CD4-positive, CD25-positive, alpha-beta regulatory T cell (primary cell): ENCODE data around the gene VSTM2L. TPM values are rescaled to one million over a fixed set of nuclear protein-coding genes. Genes with fewer than 3 reads are reported as not detected.

Experiments used
- ATAC-seq, 2 donors: fragments of 150-1000 bp; cut with Tn5 transposase; one replicate each; pipeline ENCODE4 v1.10.0; 2021; ENCODE audit warnings: low read depth in 2 of 2, moderate number of reproducible peaks in 2 of 2, moderate library complexity in 1 of 2
- DNase-seq, 3 donors: peaks; one replicate each; pipeline versions ENCODE4 v3.0.0 to v3.0.0-alpha.2; 2012 to 2022; ENCODE audit warnings: mixed read lengths in 1 of 3
- H3K27ac ChIP-seq: one replicate; pipeline ENCODE4 v1.7.0; 2013; ENCODE audit warnings: mild to moderate bottlenecking, low read length; ENCODE audit not compliant: insufficient read depth, poor library complexity, severe bottlenecking
- H3K27me3 ChIP-seq: one replicate; pipeline ENCODE4 v1.7.0; 2013; ENCODE audit warnings: low read length; ENCODE audit not compliant: control insufficient read depth, insufficient read depth
- H3K36me3 ChIP-seq: one replicate; pipeline ENCODE4 v1.7.0; 2013; ENCODE audit warnings: mild to moderate bottlenecking, low read length, moderate library complexity; ENCODE audit not compliant: control insufficient read depth, insufficient read depth
- H3K4me1 ChIP-seq: 2 replicates; pipeline ENCODE4 v1.7.0; 2013; ENCODE audit warnings: mild to moderate bottlenecking, low read length; ENCODE audit not compliant: insufficient read depth, control insufficient read depth, poor library complexity, severe bottlenecking
- H3K4me3 ChIP-seq: one replicate; pipeline ENCODE4 v1.7.0; 2013; ENCODE audit warnings: low read depth, mild to moderate bottlenecking, low read length, moderate library complexity
- H3K9me3 ChIP-seq, 2 experiments: 1 replicate in 1 of 2; 2 replicates in 1 of 2; pipeline ENCODE4 v1.7.0; 2013; ENCODE audit warnings: low read length in 2 of 2, mild to moderate bottlenecking in 1 of 2, moderate library complexity in 1 of 2; ENCODE audit not compliant: control insufficient read depth in 2 of 2
- H3K27ac Mint-ChIP-seq, 3 donors: one replicate each; pipeline ENCODE4 v1.8.0; 2020 to 2022; ENCODE audit warnings: mild to moderate bottlenecking in 3 of 3, mixed read lengths in 3 of 3, moderate library complexity in 2 of 3
- H3K27me3 Mint-ChIP-seq: one replicate; pipeline ENCODE4 v1.8.0; 2022; ENCODE audit warnings: mild to moderate bottlenecking, mixed read lengths
- H3K36me3 Mint-ChIP-seq: one replicate; pipeline ENCODE4 v1.8.0; 2020; ENCODE audit warnings: mixed read lengths
- H3K4me1 Mint-ChIP-seq, 4 donors: one replicate each; pipeline ENCODE4 v1.8.0; 2020 to 2022; ENCODE audit warnings: mixed read lengths in 4 of 4, mild to moderate bottlenecking in 1 of 4
- H3K4me3 Mint-ChIP-seq, 4 donors: one replicate each; pipeline ENCODE4 v1.8.0; 2020 to 2022; ENCODE audit warnings: mild to moderate bottlenecking in 4 of 4, mixed read lengths in 4 of 4, moderate library complexity in 3 of 4
- H3K9me3 Mint-ChIP-seq, 7 donors: one replicate each; pipeline ENCODE4 v1.8.0; 2020 to 2022; ENCODE audit warnings: mixed read lengths in 7 of 7, mild to moderate bottlenecking in 3 of 7, moderate library complexity in 2 of 7
- polyA plus RNA-seq, 4 donors: library from polyadenylated mRNA; unstranded; fragments of 300-500 nt; fragmentation: Illumina TruSeq; gene quantifications; one replicate each; pipeline ENCODE4 v1.2.3, GENCODE V29; 2021
- total RNA-seq: library from RNA; stranded (reverse); gene quantifications from one replicate; pipeline ENCODE4 v1.2.3, GENCODE V29; 2022

The VSTM2L gene
- total and polyA plus RNA-seq, 5 donors from 2014 or later: not detected

GRCh38 chr20:37973059-37973910 lies 70.4 kb downstream of the VSTM2L start:
- H3K36me3 ChIP-seq: no peaks in the 10 kb centered on the region
- H3K4me1 ChIP-seq: no peaks in the 10 kb centered on the region
- no peak overlapping the region for H3K4me3 ChIP-seq
- Mint-ChIP-seq H3K9me3 (peaks cover 0 to 7% (median 3%) of the 10 kb centered on the region in 7 donors), H3K27ac (peak overlapping the region in 1 of 3 donors; percentile 72), H3K36me3 (peaks cover 37% of the 10 kb centered on the region), H3K4me3 (no peak overlapping the region), H3K27me3 (no peaks in the 10 kb centered on the region), H3K4me1 (peaks cover 0 to 15% (median 4%) of the 10 kb centered on the region in 4 donors)
- no peak overlapping the region for H3K27ac ChIP-seq
- DNase-seq: no peak
- no peak for ATAC-seq
- H3K27me3 ChIP-seq: no peaks in the 10 kb centered on the region
- H3K9me3 ChIP-seq: peaks cover 0 to 7% of the 10 kb centered on the region in 2 experiments

DNA sequence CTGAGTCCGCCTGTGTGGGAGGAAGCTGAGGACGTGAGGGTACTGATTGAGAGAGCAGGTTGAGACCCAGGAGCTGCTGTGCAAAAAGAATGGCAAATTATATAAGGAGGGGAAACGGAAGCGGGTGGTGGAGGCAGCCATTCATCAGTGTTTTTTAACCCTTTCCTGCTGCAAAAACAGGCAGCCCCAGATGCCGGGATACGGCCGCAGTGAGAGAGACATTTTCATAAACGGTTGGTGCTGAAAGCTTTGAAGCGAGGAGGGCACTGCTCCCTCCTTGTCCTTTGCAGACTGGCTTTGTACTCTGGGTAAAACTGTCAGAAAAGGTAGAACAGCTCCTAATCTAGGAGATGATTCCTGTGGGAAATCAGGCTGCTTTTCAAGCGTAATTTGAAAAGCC lies 74.0 kb downstream of the VSTM2L start:
- H3K4me3 Mint-ChIP-seq: no peak overlapping the region
- peaks cover 48% of the 10 kb centered on the region for H3K36me3 Mint-ChIP-seq
- peaks cover 0 to 15% (median 4%) of the 10 kb centered on the region in 4 donors for H3K4me1 Mint-ChIP-seq
- Histone ChIP-seq H3K4me1 (no peaks in the 10 kb centered on the region), H3K9me3 (no peaks in the 10 kb centered on the region), H3K36me3 (peaks cover 12% of the 10 kb centered on the region), H3K4me3 (no peak overlapping the region), H3K27ac (no peak overlapping the region), H3K27me3 (no peaks in the 10 kb centered on the region)
- H3K27me3 Mint-ChIP-seq: no peaks in the 10 kb centered on the region
- peaks cover 0 to 1% (median 0%) of the 10 kb centered on the region in 7 donors for H3K9me3 Mint-ChIP-seq
- H3K27ac Mint-ChIP-seq: peak overlapping the region in 1 of 3 donors; percentile 59
- ATAC-seq: no peak
- DNase-seq: peak in 1 of 3 donors; percentile 30

- no peaks in the 10 kb centered on the region for H3K27me3 ChIP-seq
- Mint-ChIP-seq H3K9me3 (peaks cover 0 to 1% (median 0%) of the 10 kb centered on the region in 7 donors), H3K27ac (no peak overlapping the region), H3K27me3 (no peaks in the 10 kb centered on the region), H3K4me1 (peaks cover 0 to 15% (median 4%) of the 10 kb centered on the region in 4 donors), H3K36me3 (peaks cover 47% of the 10 kb centered on the region), H3K4me3 (no peak overlapping the region)
- H3K36me3 ChIP-seq: peaks cover 14% of the 10 kb centered on the region
- no peaks in the 10 kb centered on the region for H3K9me3 ChIP-seq
- H3K27ac ChIP-seq: no peak overlapping the region
- no peaks in the 10 kb centered on the region for H3K4me1 ChIP-seq
- DNase-seq (no peak), ATAC-seq (no peak)
- no peak overlapping the region for H3K4me3 ChIP-seq
These were observed 74.4 kb downstream of the VSTM2L start for GRCh38 chr20:37977338-37977737.

DNA sequence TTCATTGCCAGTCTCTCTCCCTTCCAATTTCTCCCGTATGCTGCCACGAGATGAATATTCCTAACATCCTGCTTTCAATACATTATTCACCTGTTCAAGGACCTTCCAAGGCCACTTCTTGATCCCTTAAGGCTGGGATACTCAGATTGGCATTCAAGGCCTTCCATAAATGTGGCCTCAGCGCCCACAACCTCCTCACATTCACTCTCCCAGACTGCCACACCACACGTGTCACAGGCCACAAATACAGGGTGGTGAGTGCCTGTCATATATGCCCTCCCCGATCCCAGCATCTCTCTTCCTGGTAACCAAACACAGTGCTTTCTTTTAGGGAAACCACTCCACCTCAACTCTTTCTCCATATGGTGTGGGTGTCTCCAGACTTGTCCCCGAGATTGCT lies 74.9 kb downstream of the VSTM2L start:
- H3K36me3 Mint-ChIP-seq: peaks cover 47% of the 10 kb centered on the region
- no peak overlapping the region for H3K4me3 Mint-ChIP-seq
- Histone ChIP-seq H3K4me1 (no peaks in the 10 kb centered on the region), H3K4me3 (no peak overlapping the region), H3K36me3 (peaks cover 18% of the 10 kb centered on the region), H3K27ac (no peak overlapping the region), H3K9me3 (no peaks in the 10 kb centered on the region), H3K27me3 (no peaks in the 10 kb centered on the region)
- ATAC-seq (no peak), DNase-seq (no peak)
- peaks cover 0 to 15% (median 4%) of the 10 kb centered on the region in 4 donors for H3K4me1 Mint-ChIP-seq
- no peaks in the 10 kb centered on the region for H3K27me3 Mint-ChIP-seq
- H3K27ac Mint-ChIP-seq: no peak overlapping the region
- peaks cover 0 to 1% (median 0%) of the 10 kb centered on the region in 7 donors for H3K9me3 Mint-ChIP-seq

DNA sequence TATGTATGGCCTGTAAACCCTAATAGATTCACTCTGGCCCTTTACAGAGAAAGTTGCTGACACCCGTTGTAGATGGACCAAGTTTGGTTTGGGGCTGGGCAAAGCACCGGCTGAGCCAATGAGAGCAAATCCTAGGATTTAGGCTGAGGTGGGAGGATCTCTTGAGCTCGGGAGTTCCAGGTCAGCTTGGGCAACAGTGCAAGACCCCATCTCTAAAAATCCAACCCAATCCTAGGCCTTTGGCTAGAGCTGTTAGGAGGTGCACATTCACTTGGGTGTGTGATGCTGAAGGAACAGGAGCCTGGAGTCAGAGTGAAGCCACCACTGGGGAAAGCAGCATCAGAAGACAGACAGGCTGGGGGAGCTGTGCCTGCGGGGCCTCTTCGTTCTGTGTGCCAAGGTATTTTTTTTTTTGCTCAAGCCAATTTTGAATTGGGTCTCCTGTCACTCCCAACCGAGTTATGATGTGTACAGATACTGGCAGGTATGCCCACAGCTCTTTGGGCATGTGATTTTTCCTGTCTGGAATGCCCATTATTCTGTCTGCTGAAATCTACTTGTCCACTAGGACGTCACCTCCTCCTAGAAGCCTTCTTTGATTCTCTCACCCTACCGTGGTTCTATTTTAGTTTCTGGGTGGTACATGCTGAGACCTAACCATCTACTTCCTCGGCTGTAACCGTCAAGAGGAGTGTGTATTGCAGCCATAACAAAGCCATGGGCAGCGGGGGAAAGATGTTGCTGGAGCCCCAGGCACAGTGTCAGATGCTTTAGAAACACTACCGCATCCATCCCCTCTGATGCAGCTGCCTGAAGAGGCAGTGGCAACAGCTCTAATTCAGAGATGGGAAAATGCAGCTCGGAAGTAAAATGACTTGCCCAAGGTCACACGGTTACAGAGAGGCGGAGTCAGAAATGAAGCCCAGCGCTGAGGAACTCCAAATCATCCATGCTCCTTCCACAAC lies 76.4 kb downstream of the VSTM2L start:
- Mint-ChIP-seq H3K4me3 (no peak overlapping the region), H3K36me3 (peaks cover 49% of the 10 kb centered on the region), H3K27me3 (no peaks in the 10 kb centered on the region), H3K9me3 (no peaks in the 10 kb centered on the region), H3K4me1 (peaks cover 0 to 15% (median 2%) of the 10 kb centered on the region in 4 donors), H3K27ac (no peak overlapping the region)
- H3K36me3 ChIP-seq: peaks cover 23% of the 10 kb centered on the region
- no peak overlapping the region for H3K27ac ChIP-seq
- H3K4me3 ChIP-seq: no peak overlapping the region
- DNase-seq (no peak), ATAC-seq (no peak)
- no peaks in the 10 kb centered on the region for H3K9me3 ChIP-seq
- no peaks in the 10 kb centered on the region for H3K4me1 ChIP-seq
- no peaks in the 10 kb centered on the region for H3K27me3 ChIP-seq

- H3K27ac Mint-ChIP-seq: no peak overlapping the region
- no peaks in the 10 kb centered on the region for H3K9me3 Mint-ChIP-seq
- H3K27ac ChIP-seq: no peak overlapping the region
- H3K36me3 Mint-ChIP-seq: peaks cover 55% of the 10 kb centered on the region
- H3K4me3 Mint-ChIP-seq: no peak overlapping the region
- no peaks in the 10 kb centered on the region for H3K9me3 ChIP-seq
- ATAC-seq (no peak), DNase-seq (no peak)
- peaks cover 32% of the 10 kb centered on the region for H3K36me3 ChIP-seq
- H3K27me3 Mint-ChIP-seq: no peaks in the 10 kb centered on the region
- H3K4me1 Mint-ChIP-seq: peaks cover 0 to 15% (median 2%) of the 10 kb centered on the region in 4 donors
- H3K4me3 ChIP-seq: no peak overlapping the region
- H3K27me3 ChIP-seq: no peaks in the 10 kb centered on the region
- H3K4me1 ChIP-seq: no peaks in the 10 kb centered on the region
These were observed 77.5 kb downstream of the VSTM2L start for GRCh38 chr20:37980383-37980782.

GRCh38 chr20:37980876-37981275 lies 77.9 kb downstream of the VSTM2L start:
- Histone ChIP-seq H3K4me3 (no peak overlapping the region), H3K27ac (no peak overlapping the region), H3K9me3 (no peaks in the 10 kb centered on the region), H3K36me3 (peaks cover 35% of the 10 kb centered on the region), H3K27me3 (no peaks in the 10 kb centered on the region), H3K4me1 (no peaks in the 10 kb centered on the region)
- Mint-ChIP-seq H3K4me3 (no peak overlapping the region), H3K4me1 (peaks cover 0 to 15% (median 2%) of the 10 kb centered on the region in 4 donors), H3K27ac (no peak overlapping the region), H3K27me3 (no peaks in the 10 kb centered on the region), H3K9me3 (no peaks in the 10 kb centered on the region), H3K36me3 (peaks cover 53% of the 10 kb centered on the region)
- DNase-seq (no peak), ATAC-seq (no peak)
